HL-60/S4 (cell line): Measurements from ENCODE around the gene ST6GAL1.

Experiments
- in situ Hi-C: fragments of 300-500 bp; cut with MboI; formaldehyde crosslinking; loops from 2 replicates; pipeline ENCODE4 v1.14.3; 2022; ENCODE audit warnings: low sequenced_read_pairs

Gene ST6GAL1

DNA sequence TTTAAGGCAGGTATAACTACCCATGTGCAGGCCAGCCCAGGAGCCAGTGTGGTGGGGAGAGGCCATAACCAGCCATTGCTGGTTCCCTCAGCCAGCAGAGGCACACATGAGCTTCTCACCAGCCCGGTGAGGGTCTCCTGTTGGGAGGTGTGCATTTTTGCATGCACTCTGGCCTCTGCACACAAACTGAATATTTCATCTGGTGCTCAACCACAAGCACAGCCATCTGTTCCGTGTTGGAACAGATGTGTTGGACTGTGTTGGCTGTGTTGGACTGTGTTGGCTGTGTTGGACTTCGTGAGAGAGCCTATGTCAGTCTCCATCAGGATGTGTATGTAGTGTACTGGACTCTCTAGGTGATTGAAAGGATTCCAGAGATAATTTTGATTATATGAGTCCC, 141.8 kb downstream of the ST6GAL1 start:
- in situ Hi-C loops: no loop called here

- in situ Hi-C loops: no loop called here
Measured at GRCh38 chr3:187072511-187072910, 142.2 kb downstream of the ST6GAL1 start.

DNA sequence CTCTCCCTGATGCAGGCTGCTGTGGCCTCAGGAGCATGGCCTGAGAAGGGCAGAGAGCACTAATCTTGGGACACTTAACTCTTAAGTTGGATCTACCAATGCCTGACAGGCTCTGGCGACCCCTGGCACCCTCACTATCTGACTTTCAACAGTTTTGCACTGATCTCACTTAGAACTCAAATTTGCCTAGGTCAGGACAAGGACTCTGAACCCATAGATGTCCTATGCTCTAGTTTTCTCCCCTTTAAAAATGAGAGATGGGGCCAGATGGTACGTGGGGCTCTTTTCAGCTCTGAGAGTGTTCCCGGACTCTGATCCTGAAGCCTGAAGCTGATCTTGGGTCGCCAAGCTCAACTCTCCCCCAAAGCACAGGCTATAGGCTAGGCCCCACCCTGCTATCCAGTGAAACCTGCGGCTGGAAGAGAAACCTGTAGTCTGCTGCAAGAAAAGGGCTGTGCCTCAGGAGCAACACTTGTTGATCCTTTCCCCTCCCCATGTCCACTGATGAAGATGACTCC, 143.3 kb downstream of the ST6GAL1 start:
- in situ Hi-C loops: no loop called here

GRCh38 chr3:187074846-187075245, 144.5 kb downstream of the ST6GAL1 start:
- in situ Hi-C loops: no loop called here

DNA sequence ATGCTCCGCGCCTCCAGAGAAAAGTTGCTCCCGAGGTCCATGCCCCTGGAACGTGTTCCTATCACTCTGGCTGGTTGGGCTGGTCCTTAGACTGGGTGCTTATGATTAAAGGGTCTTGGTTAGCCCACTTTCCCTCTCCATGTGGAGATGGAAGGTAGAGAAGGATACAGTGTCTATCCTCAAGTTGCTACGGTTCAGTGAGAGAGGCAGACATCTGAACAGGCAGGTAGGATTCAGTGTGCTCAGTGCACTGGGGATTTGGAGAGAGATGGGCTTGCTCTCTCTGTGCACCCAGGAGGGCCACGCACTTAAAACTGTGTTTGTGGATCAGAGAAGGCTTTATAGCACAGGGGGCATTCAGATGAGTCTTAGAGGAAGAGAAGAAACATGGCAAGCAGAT, 146.0 kb downstream of the ST6GAL1 start:
- in situ Hi-C loops: no loop called here

DNA sequence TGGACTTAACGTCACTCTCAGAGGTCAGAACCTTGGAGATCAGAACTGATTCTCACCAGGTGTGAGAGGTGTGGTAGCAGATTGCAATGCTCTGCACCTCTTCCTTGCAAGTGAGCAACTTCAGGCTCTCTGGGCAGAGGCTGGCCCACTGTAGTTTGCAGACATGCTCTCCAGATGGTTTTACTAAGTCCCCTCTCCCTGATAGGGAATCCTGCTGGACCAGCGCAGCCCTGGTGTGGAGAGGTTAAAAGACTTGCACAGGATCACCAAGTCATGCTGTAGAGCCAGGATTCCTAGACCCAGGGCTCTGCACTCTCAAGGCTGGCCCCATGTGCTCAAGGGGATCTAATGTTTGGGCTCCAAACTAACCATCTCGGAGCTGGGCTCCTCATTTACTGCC, 146.8 kb downstream of the ST6GAL1 start:
- in situ Hi-C loops: no loop called here

- in situ Hi-C loops: no loop called here
Measured at GRCh38 chr3:187077537-187077936, 147.2 kb downstream of the ST6GAL1 start.

- in situ Hi-C loops: no loop called here
Measured at GRCh38 chr3:187079090-187080022, 149.0 kb downstream of the ST6GAL1 start.

GRCh38 chr3:187080799-187081450, 150.6 kb downstream of the ST6GAL1 start:
- in situ Hi-C loops: no loop called here

DNA sequence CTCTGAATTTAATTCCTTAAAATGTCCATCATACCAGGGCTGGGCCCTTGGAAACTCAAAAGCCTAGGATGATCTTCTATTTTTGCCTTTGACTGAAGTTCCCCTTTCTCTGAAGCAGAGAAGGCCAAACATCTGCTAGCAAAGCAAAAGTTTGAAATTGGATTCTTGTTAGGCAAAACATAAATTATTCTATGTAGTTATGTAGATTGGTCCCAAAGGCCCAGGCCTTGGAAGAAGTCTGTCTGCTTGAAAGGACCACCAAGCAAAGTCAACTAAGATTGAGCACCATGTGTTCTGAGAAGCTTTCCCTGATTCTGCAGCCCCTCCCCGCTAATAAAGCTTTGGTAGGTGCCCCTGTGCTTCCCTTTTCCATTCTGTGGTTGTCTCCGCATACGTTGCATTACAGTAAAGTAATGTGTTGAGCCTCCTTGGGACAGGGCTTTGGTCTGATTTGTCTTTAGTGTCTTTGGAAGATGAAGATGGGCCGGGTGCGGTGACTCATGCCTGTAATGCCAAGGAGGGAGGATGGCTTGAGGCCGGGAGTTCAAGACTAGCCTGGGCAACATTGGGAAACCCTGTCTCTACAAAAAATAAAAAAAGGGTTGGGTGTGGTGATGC, 152.5 kb downstream of the ST6GAL1 start:
- in situ Hi-C loops: no loop called here

DNA sequence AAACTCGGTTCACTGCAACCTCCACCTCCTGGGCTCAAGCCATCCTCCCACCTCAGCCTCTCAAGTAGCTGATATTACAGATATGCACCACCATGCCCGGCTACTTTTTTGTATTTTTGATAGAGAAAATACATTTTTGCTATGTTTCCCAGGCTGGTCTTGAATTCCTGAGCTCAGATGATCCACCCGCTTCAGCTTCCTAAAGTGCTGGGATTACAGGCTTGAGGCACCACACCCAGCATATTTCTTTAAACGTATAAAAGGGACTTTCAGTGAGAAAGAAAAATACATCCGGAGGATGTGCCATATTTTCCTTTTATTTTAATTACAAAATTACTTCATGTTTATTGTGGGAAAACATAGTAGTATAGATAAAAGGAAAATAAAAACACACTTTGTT, 153.8 kb downstream of the ST6GAL1 start:
- in situ Hi-C loops: no loop called here

DNA sequence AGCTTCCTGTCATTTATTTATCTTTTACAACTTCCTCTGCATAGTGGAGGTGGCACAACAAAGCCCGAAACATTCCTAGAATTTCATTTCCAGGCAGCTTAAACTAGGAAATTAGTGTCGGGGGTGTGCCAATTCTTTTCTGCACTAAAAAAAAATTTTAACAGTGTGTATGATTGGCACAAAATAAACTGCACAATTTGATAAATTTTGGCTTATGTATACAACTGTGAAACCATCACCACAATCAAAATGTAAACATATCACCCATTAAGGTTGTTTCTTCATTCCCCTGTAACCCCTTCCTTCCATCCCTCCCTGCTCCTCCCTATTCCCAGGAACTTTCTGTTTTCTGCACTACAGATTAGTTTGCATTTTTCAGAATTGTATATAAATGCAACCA, 154.3 kb downstream of the ST6GAL1 start:
- in situ Hi-C loops: no loop called here

DNA sequence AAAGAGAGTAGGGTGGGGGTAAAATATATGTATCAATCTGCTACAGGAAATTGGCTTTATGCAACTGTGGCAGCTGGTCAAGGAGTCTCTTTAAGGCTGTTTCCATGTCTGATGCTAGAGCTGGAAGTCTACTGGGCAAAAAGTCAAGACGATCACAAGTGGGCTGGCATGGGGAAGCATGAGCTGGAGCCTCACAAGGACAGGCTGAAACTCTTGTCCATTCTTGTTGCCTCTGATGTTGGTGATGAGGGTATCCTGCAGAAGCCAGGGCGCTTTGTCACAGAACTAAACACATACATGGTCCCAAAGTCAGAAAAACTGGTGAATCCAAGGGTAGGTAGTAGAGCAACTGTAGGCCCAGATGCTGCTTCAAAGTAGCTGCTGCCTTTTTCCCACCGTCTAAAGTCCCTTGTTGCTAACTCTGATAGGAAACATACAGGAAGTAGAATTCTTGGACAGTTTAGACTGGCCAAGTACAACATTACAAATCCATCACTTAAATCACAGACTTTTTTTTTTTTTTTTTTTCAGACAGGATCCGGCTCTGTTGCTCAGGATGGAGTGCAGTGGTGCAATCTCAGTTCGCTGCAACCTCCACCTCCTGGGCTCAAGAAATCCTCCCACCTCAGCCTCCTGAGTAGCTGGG, 154.8 kb downstream of the ST6GAL1 start:
- in situ Hi-C loops: no loop called here

- in situ Hi-C loops: no loop called here
Measured at GRCh38 chr3:187085933-187086332, 155.6 kb downstream of the ST6GAL1 start.

DNA sequence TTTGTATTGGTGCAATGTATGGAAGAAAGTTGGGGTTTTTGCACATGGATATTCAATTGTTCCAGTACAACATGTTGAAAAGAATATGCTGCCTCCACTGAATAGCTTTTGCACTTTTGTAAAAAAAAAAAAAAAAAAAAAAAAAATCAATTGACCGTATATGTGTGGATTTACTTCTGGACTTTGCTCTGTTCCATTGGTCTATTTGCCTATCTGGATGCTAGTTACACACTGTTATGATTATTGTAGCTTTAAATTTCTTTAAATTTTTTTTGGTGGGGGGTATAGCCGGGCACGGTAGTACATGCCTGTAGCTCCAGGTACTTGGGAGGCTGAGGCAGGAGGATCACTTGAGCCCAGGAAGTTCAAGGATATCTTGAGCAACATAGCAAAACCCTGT, 156.5 kb downstream of the ST6GAL1 start:
- in situ Hi-C loops: no loop called here

GRCh38 chr3:187088701-187089100, 158.4 kb downstream of the ST6GAL1 start:
- in situ Hi-C loops: no loop called here

GRCh38 chr3:187093320-187093719, 163.0 kb downstream of the ST6GAL1 start:
- in situ Hi-C loops: no loop called here

GRCh38 chr3:187098923-187099512, 168.7 kb downstream of the ST6GAL1 start:
- in situ Hi-C loops: no loop called here

DNA sequence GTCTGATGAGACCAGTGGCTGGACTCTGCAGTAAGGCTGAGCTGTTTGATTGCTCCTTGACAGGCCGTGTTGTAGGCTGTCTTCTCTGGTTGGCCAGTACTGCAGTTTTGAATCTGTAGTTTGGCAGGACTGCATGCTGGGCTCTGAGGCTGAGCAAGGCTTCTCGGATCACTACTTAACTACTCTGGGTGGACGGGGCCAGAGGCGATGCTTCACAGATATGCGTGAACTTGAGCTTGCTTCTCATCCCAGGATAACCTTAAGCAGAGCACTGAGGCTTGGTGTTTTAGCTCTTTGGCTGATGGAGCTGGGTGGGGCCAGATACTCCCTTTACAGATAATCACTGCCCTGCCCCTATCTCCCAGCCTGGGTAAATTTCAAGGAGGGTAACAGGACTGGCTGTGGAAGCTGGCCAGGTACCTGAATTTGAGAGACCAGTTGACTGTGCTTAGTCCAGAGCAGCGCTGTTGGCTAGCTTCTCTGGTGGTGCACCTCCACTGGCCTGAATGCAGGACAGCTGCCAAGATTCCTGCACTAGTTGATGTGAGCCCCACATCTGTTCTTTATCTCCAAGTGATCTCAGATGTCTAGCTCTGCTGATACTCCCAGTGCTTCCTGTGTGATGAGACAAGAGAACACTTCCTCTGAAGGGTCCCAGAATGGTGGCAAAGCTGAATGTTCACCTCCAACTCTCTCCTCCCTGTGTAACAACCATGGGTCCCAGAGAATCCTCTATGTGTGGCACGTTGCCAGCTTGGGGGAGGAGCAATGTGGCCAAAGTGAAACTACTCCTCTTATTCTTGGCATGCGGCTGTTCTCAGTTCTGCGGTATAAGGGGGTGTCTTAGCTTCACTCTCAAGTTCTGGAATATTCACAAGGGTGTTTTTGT, 171.1 kb downstream of the ST6GAL1 start:
- in situ Hi-C loops: no loop called here
